Bronchial epithelial cell (primary cell): ENCODE results near the gene C1RL. TPM values are rescaled to one million over a fixed set of nuclear protein-coding genes. Genes with fewer than 3 reads are reported as not detected.

Experiments
- DNase-seq: peaks from one replicate; pipeline ENCODE4 v3.0.0-alpha.2; 2010; ENCODE audit warnings: low read depth
- FAIRE-seq: peaks from 2 replicates; lab custom pipeline; 2011; peaks lifted over from hg19 to GRCh38; lab: Jason Lieb, UNC
- H3K27me3 ChIP-seq: 2 replicates; pipeline ENCODE4 v1.5.1; 2011; ENCODE audit warnings: low read length; ENCODE audit not compliant: control insufficient read depth, insufficient read depth
- H3K36me3 ChIP-seq: 2 replicates; pipeline ENCODE4 v1.5.1; 2011; ENCODE audit warnings: low read length; ENCODE audit not compliant: control insufficient read depth, insufficient read depth
- H3K4me3 ChIP-seq: 2 replicates; pipeline ENCODE4 v1.5.1; 2011; ENCODE audit warnings: mild to moderate bottlenecking, low read depth, low read length, control low read depth
- total RNA-seq: library from RNA; depleted of rRNA; stranded (reverse); fragments of >200 nt; gene quantifications from 2 replicates; pipeline ENCODE4 v1.2.1, GENCODE V29; 2014
- TF ChIP-seq, protein P1 (sequence below): IDR thresholded peaks from 2 replicates; pipeline ENCODE4 v1.5.1; 2011; ENCODE audit warnings: mild to moderate bottlenecking, moderate library complexity, low read length, control low read depth, inconsistent platforms; ENCODE audit not compliant: insufficient read depth, severe bottlenecking

Gene C1RL
- total RNA-seq, 1 donor from 2014 or later: 11.3 TPM

GRCh38 chr12:7092986-7093460, 16.0 kb downstream of the C1RL start:
- FAIRE-seq: no peak
- peaks cover 2% of the 10 kb centered on the region for H3K36me3 ChIP-seq
- TF ChIP-seq, protein P1, sequence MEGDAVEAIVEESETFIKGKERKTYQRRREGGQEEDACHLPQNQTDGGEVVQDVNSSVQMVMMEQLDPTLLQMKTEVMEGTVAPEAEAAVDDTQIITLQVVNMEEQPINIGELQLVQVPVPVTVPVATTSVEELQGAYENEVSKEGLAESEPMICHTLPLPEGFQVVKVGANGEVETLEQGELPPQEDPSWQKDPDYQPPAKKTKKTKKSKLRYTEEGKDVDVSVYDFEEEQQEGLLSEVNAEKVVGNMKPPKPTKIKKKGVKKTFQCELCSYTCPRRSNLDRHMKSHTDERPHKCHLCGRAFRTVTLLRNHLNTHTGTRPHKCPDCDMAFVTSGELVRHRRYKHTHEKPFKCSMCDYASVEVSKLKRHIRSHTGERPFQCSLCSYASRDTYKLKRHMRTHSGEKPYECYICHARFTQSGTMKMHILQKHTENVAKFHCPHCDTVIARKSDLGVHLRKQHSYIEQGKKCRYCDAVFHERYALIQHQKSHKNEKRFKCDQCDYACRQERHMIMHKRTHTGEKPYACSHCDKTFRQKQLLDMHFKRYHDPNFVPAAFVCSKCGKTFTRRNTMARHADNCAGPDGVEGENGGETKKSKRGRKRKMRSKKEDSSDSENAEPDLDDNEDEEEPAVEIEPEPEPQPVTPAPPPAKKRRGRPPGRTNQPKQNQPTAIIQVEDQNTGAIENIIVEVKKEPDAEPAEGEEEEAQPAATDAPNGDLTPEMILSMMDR: no peak
- DNase-seq: no peak
- peaks cover 4% of the 10 kb centered on the region for H3K27me3 ChIP-seq
- no peak overlapping the region for H3K4me3 ChIP-seq

DNA sequence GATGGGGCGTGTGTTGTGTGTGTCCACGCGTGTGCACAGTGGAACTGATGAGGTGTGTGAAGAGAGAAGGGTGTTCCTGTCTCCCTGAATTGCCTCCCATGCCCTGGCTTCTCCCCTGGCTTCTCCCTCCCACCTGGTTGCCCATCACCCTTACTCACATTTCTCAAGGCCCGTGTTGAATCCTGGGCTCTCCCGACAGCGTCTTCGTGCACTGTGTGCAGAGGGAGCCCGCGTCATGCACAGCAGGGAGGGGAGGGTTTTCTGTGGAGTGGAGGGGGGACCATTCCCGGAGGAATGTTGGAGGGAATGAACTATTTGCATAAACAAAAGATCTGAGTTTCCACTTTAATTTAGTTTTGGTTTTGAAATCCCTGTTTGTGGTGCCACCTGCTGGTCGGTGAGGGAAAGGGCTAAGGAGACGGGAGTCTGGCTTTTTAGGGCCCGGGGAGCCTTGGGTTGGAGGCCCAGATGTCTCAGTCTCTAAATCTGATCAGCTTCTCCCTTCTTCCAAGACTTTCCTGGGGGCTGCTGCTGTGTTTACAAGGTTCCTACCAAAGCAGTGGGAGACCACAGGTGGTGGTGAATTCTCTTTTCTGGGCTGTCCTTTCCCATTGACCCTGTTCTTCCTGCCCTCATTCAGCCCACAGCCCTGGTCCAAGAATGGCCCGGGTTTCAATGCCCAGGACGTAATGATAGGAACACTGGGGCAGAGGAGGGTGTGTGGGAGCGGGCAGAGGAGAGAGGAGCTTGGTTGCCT, 16.6 kb downstream of the C1RL start, which contains the start of gene C1R:
TSS of gene C1R (minus strand) at position 217 of the 757 bp plus-strand sequence. CDS start at position 160, 57 bp downstream.
- Histone ChIP-seq H3K36me3 (no peaks in the 10 kb centered on the region), H3K4me3 (peak within 1 kb of the TSS; percentile 33), H3K27me3 (peaks cover 4% of the 10 kb centered on the region)
- FAIRE-seq (peak; percentile 18), DNase-seq (peak; percentile 52)
- TF ChIP-seq, protein P1: peak; percentile 81

DNA sequence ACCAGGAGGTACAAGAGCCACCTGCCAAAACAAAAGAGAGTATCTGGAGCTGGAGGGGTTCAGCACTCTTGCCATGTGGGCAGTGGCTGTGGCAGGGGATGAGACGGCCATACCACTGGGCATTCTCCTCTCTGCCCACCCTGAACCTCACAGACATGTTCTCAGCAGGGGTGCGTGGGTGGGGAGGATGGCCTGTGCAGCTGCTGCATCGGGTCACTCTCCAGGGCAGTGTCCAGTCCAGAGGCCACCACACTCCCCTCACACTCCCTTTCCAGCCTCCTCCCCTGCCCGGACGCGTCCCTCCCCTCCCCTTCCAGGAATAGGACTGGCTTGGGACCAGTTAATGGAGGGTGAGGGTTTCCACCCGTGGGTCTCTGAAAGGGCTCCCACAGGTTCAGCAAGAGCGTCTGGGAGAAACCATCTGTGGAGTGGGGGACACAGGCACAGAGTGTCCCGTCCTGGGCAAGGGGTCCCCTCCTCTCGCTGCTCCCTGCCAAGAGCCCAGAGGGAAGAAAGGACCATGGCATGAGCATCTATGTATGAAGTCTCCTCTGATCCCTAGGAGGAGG, 17.3 kb downstream of the C1RL start:
- DNase-seq (no peak), FAIRE-seq (no peak)
- TF ChIP-seq, protein P1: no peak
- H3K4me3 ChIP-seq: no peak overlapping the region
- H3K36me3 ChIP-seq: no peaks in the 10 kb centered on the region
- peaks cover 4% of the 10 kb centered on the region for H3K27me3 ChIP-seq

- DNase-seq: no peak
- FAIRE-seq: no peak
- no peak overlapping the region for H3K4me3 ChIP-seq
- no peaks in the 10 kb centered on the region for H3K36me3 ChIP-seq
- TF ChIP-seq, protein P1: no peak
- peaks cover 4% of the 10 kb centered on the region for H3K27me3 ChIP-seq
Observed at GRCh38 chr12:7091171-7091570, 17.8 kb downstream of the C1RL start.

DNA sequence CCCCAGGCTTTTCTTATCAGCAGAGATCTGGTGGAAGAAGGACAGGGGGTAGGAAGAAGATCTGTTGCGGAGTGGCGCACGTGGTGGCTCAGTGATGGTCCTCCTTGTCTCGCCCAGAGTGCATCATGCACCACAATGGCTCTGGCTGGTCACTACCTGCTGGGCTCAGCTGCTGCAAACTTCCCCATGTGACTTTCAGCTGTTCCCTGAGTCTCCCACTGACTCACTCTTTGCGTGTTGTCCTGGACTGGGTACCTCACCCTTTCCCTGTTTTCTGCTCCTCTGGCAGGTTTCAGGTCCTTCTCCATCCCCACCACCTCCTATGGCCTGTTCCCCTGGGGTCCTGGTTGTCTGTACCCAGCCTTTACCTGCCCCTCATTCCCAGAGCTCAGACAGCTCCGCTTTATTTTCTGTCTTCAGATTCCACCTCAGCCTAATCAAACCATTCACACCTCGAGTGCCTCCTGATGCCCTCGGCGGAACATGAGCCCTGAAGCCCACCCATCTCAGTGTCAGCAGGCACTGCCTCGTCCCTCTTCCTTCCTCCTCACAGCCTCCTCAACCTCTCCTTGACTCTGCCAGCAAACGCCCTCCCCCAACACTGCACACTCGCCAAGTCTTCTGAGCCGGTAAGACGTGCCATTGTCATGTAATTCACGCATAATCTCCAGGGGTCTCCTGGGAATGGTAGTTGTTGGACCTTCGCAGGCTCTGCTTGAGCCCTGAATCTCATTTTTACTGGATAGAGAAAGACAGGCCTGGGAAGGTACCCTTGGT, 18.6 kb downstream of the C1RL start:
- peak; percentile 38 for DNase-seq
- Histone ChIP-seq H3K4me3 (no peak overlapping the region), H3K36me3 (no peaks in the 10 kb centered on the region), H3K27me3 (peaks cover 4% of the 10 kb centered on the region)
- TF ChIP-seq, protein P1: no peak
- peak; percentile 95 for FAIRE-seq
